ENCODE measurements around the gene BASP1.

GRCh38 chr5:17183831-17184230 lies 33.6 kb upstream of the BASP1 start:
- TF ChIP-seq SREBF2 (IDR thresholded peaks at IDR 0.05; ENCODE audit: low read length) (no peak), RCOR1 (conservative IDR thresholded peaks at IDR 0.05; ENCODE audit: low read depth, low read length) (no peak), POLR2AphosphoS5 (IDR thresholded peaks at IDR 0.05; ENCODE audit: low read length) (no peak), CREM (IDR thresholded peaks at IDR 0.05; ENCODE audit: low read depth) (no peak), ZBED1 (IDR thresholded peaks at IDR 0.05; ENCODE audit: borderline replicate concordance) (no peak)
- TF ChIP-seq, protein P1, sequence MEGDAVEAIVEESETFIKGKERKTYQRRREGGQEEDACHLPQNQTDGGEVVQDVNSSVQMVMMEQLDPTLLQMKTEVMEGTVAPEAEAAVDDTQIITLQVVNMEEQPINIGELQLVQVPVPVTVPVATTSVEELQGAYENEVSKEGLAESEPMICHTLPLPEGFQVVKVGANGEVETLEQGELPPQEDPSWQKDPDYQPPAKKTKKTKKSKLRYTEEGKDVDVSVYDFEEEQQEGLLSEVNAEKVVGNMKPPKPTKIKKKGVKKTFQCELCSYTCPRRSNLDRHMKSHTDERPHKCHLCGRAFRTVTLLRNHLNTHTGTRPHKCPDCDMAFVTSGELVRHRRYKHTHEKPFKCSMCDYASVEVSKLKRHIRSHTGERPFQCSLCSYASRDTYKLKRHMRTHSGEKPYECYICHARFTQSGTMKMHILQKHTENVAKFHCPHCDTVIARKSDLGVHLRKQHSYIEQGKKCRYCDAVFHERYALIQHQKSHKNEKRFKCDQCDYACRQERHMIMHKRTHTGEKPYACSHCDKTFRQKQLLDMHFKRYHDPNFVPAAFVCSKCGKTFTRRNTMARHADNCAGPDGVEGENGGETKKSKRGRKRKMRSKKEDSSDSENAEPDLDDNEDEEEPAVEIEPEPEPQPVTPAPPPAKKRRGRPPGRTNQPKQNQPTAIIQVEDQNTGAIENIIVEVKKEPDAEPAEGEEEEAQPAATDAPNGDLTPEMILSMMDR (IDR thresholded peaks at IDR 0.05 in 2 of 3, conservative IDR thresholded peaks at IDR 0.05 in 1 of 3; ENCODE audit: control insufficient read depth in 2 of 3, extremely low read depth in 1 of 3, insufficient read depth in 1 of 3, low read depth in 3 of 3, low read length in 3 of 3): no peak
